Muscle layer of colon (tissue), 2 donors: Measurements from ENCODE around the gene PIAS2.
"Not testable (repeated sequence)": the region's sequence is repeated elsewhere in the genome, so short reads cannot be mapped to it uniquely, and the experiment has no call there.

Experiments used
- H3K27ac ChIP-seq: one replicate; pipeline ENCODE4 v1.7.0; 2013; ENCODE audit warnings: low read depth, mild to moderate bottlenecking, low read length, moderate library complexity
- H3K27me3 ChIP-seq, 2 donors: one replicate each; pipeline ENCODE4 v1.7.0; 2013; ENCODE audit warnings: low read length in 2 of 2, mild to moderate bottlenecking in 2 of 2; ENCODE audit not compliant: insufficient read depth in 2 of 2, control insufficient read depth in 1 of 2
- H3K36me3 ChIP-seq: one replicate; pipeline ENCODE4 v1.7.0; 2013; ENCODE audit warnings: mild to moderate bottlenecking, low read length; ENCODE audit not compliant: insufficient read depth
- H3K4me1 ChIP-seq: one replicate; pipeline ENCODE4 v1.7.0; 2013; ENCODE audit warnings: mild to moderate bottlenecking, low read length; ENCODE audit not compliant: insufficient read depth
- H3K4me3 ChIP-seq, 2 donors: one replicate each; pipeline ENCODE4 v1.7.0; 2013; ENCODE audit warnings: low read length in 2 of 2, low read depth in 1 of 2, mild to moderate bottlenecking in 1 of 2, moderate library complexity in 1 of 2
- H3K9ac ChIP-seq: one replicate; pipeline ENCODE4 v1.7.0; 2013; ENCODE audit warnings: low read length
- H3K9me3 ChIP-seq: one replicate; pipeline ENCODE4 v1.7.0; 2013; ENCODE audit warnings: mild to moderate bottlenecking, low read length
- donor health status: abdominal sarcoma.
- donor health status: Adenocarcinoma of cecum.

The PIAS2 gene, protein sequence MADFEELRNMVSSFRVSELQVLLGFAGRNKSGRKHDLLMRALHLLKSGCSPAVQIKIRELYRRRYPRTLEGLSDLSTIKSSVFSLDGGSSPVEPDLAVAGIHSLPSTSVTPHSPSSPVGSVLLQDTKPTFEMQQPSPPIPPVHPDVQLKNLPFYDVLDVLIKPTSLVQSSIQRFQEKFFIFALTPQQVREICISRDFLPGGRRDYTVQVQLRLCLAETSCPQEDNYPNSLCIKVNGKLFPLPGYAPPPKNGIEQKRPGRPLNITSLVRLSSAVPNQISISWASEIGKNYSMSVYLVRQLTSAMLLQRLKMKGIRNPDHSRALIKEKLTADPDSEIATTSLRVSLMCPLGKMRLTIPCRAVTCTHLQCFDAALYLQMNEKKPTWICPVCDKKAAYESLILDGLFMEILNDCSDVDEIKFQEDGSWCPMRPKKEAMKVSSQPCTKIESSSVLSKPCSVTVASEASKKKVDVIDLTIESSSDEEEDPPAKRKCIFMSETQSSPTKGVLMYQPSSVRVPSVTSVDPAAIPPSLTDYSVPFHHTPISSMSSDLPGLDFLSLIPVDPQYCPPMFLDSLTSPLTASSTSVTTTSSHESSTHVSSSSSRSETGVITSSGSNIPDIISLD

GRCh38 chr18:46917108-46917802 lies at the start of gene PIAS2, which contains the start of gene KATNAL2:
Gene PIAS2 (minus strand): TSS chr18:46917507. CDS start chr18:46917345, 162 bp downstream.
Gene KATNAL2 (plus strand): TSS chr18:46917602. CDS start chr18:46946873, 29,271 bp downstream.
- H3K9ac ChIP-seq, result peak within 1 kb of the TSS; percentile 86
- peak within 1 kb of the TSS; percentile 97 for H3K27ac ChIP-seq
- peaks cover 17% of the 10 kb centered on the region for H3K4me1 ChIP-seq
- no peaks in the 10 kb centered on the region for H3K9me3 ChIP-seq
- no peaks in the 10 kb centered on the region for H3K36me3 ChIP-seq
- peak within 1 kb of the TSS; percentile 88 to 91 for H3K4me3 ChIP-seq
- no peaks in the 10 kb centered on the region for H3K27me3 ChIP-seq

DNA sequence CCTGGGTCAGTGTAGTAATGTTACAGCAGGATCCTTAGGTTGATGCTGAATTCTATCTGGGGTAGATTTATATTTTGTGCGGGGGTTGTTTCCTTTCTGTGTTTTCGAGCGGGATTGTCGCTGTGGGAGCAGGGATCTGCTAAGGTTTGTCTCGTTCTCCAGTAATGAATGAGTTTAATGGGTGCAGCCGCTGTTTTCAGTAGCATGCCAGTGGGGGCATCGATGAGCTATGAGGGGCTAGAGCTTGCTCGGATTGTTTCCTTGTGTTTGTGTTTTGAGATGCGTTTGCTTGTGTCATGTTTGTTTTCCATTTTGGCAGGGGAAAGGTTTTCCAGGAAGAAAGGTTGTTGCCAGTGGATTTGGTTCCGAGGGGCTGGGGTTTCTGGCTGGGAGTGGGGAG lies 49.0 kb upstream of the PIAS2 start:
- H3K4me3 ChIP-seq, H3K9me3 ChIP-seq, H3K27me3 ChIP-seq, H3K4me1 ChIP-seq, H3K27ac ChIP-seq, H3K9ac ChIP-seq, H3K36me3 ChIP-seq: not testable (repeated sequence)

DNA sequence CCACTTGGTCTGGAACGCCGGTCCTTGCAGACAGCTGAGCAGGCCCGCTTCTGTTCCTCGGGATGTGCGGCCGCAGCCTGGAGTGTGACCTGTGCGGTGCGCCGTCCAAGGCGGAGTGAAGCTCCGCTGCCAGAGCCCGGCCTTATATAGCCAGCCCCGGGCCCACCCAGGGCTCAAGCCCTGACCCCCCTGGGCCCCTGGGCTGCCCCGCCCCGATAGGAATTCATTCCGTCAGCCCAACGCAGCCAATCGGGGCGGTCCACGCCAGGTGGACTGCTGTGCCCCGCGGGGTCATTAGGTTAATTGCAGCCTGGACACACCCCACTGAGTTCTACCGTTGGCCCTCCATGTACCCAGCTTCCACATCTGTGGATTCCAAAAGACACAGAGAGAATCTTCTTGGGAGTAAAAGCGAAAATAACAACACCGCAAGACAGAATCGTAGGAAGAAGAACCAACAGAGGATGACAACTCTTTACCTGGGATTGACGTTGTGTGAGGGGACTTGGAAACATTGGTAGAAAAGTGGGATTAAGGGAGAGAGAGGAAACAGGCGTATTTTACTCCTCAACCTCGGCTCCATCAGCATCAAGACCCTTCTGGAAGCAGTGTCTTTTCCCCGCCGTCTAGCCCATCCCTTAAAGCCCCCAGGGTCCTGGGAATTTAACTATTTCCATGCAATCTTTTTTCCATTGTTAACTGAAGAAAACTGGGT lies 47.4 kb upstream of the PIAS2 start:
- not testable (repeated sequence) for H3K27me3 ChIP-seq, H3K4me3 ChIP-seq, H3K36me3 ChIP-seq

DNA sequence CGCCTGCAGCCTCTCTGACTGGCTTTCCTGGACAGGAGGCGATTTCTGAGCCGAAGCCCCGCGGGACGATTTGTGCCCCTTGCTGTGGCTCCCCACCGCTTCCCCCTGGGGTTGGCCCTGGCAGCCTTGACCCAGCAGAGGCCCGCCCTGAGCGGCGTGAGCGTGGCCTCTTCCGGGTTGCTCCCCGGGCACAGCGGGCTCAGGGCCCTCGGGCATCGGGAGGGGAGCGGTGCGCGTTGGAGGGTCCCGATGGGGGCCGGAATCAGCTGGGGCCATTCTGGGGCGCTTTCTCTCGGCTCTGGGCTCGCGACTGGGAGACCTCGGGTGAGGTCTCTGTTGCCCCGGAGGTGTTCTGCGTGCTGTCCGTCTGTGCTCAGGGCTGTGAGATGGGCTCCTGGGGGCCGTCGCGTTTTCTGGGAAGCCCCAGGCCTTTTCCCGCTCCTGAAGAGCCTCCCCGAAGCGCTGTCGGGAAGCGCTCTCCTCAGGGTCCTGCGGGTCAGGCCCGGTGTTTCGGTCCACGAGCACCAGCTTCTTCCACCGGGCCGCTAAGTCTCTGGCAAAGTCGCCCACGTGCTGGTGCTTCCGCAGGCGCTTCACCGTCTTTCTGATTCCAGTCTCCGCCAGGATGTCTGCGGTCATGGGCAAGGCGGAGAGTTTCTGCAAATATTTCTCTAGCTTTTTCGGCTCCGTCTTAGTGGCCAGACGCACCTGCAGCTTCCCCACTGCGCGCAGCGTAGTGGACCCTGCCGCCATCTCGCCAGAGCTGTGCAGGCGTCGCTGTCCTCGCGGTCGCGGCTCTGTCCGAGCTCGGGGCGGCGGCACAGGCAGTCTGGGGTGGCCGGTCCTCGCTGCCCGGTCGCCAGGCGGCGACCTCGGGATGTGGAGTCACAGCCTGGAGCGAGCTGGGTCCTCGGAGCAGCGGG lies 46.6 kb upstream of the PIAS2 start:
- not testable (repeated sequence) for H3K4me1 ChIP-seq, H3K4me3 ChIP-seq, H3K9ac ChIP-seq, H3K36me3 ChIP-seq, H3K9me3 ChIP-seq, H3K27ac ChIP-seq, H3K27me3 ChIP-seq

More for the DNA sequence above, 47.4 kb upstream of the PIAS2 start:
- not testable (repeated sequence) for H3K4me1 ChIP-seq, H3K27ac ChIP-seq, H3K9me3 ChIP-seq, H3K9ac ChIP-seq

DNA sequence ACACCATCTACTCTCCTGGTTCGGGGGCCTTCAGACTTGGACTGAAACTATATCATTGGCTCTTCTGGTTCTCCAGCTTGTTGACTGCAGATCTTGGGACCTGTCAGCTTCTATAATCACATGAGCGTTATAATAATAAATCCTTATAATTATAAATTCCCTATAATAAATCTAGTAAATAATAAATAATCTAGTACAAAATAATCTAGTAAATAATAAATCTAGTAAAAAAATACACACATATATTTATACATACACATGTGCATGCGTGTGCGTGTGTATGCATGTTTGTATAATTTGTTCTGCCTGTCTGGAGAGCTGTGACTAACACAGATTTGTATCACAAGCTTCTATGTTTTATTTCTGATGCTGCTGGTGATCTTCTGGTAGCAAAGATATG lies 40.9 kb upstream of the PIAS2 start:
- Histone ChIP-seq H3K9ac (no peak overlapping the region), H3K4me1 (no peaks in the 10 kb centered on the region), H3K27ac (no peak overlapping the region), H3K4me3 (no peak overlapping the region), H3K36me3 (no peaks in the 10 kb centered on the region), H3K9me3 (no peaks in the 10 kb centered on the region), H3K27me3 (no peaks in the 10 kb centered on the region)

GRCh38 chr18:46953195-46953594 lies 35.9 kb upstream of the PIAS2 start:
- no peaks in the 10 kb centered on the region for H3K36me3 ChIP-seq
- no peaks in the 10 kb centered on the region for H3K4me1 ChIP-seq
- no peaks in the 10 kb centered on the region for H3K9me3 ChIP-seq
- H3K4me3 ChIP-seq, result no peak overlapping the region
- no peaks in the 10 kb centered on the region for H3K27me3 ChIP-seq
- H3K27ac ChIP-seq, result no peak overlapping the region
- no peak overlapping the region for H3K9ac ChIP-seq

DNA sequence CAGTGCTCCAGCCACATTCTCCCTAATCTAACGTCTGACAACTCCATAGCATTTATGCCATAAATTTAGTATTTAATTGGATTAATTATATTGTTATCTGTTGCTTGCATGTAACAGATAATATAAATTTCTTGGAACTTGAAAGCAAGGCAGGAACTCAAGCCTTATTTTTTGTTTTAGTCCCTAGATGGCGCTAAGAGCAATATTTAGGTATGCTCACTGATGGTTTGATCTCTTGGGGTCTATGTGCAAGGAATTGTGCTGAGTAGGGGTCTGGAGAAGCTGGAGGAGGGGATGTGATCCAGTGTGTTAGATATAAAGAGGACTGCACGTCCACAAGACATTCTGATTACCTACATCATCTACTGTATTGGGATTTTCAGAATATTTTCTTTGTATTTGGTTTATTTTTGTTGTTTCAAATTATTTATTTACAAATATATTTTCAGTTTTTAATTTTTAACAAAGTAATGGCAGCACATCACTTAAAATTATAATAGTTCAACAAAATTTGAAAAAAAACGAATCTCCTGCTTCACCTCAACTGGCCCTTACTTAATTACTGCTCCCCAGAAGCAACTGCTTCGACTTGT lies 32.9 kb upstream of the PIAS2 start:
- H3K27ac ChIP-seq, result no peak overlapping the region
- H3K36me3 ChIP-seq, result no peaks in the 10 kb centered on the region
- no peak overlapping the region for H3K9ac ChIP-seq
- H3K4me1 ChIP-seq, result peaks cover 7% of the 10 kb centered on the region
- H3K4me3 ChIP-seq, result no peak overlapping the region
- no peaks in the 10 kb centered on the region for H3K27me3 ChIP-seq
- no peaks in the 10 kb centered on the region for H3K9me3 ChIP-seq

- H3K27ac ChIP-seq, result no peak overlapping the region
- H3K4me3 ChIP-seq, result peak overlapping the region; percentile 45 to 68
- H3K9me3 ChIP-seq, result no peaks in the 10 kb centered on the region
- H3K36me3 ChIP-seq, result no peaks in the 10 kb centered on the region
- H3K9ac ChIP-seq, result no peak overlapping the region
- H3K27me3 ChIP-seq, result no peaks in the 10 kb centered on the region
- H3K4me1 ChIP-seq, result peaks cover 7% of the 10 kb centered on the region
Measured at GRCh38 chr18:46946656-46947282, 29.5 kb upstream of the PIAS2 start.

- Histone ChIP-seq H3K27ac (no peak overlapping the region), H3K9me3 (no peaks in the 10 kb centered on the region), H3K36me3 (no peaks in the 10 kb centered on the region), H3K9ac (no peak overlapping the region), H3K27me3 (no peaks in the 10 kb centered on the region), H3K4me3 (no peak overlapping the region), H3K4me1 (peaks cover 7% of the 10 kb centered on the region)
Measured at GRCh38 chr18:46942646-46943045, 25.3 kb upstream of the PIAS2 start.

GRCh38 chr18:46939998-46940571 lies 22.8 kb upstream of the PIAS2 start:
- Histone ChIP-seq H3K9me3 (no peaks in the 10 kb centered on the region), H3K27me3 (no peaks in the 10 kb centered on the region), H3K4me1 (no peaks in the 10 kb centered on the region), H3K27ac (no peak overlapping the region), H3K36me3 (no peaks in the 10 kb centered on the region), H3K9ac (no peak overlapping the region), H3K4me3 (no peak overlapping the region)
